ENCODE results near the gene ATP6V1E1. TPM values are rescaled to one million over a fixed set of nuclear protein-coding genes. Genes with fewer than 3 reads are reported as not detected.
A peak's percentile ranks its signal among the peaks of the same experiment; 100 is the strongest.

The ATP6V1E1 gene
- total and polyA plus RNA-seq, 7 donors: 122 to 263 (median 158) TPM

- H3K27me3 ChIP-seq (ENCODE audit: insufficient read depth in 3 of 3, low read length in 2 of 3): no peaks in the 10 kb centered on the region
- 47 to 68% (median 55%) methylated on average over 3 of the region's 3 CpGs for WGBS, 3 donors
- peak overlapping the region; percentile 93 for H3K27ac ChIP-seq
- DNase-seq (no peak), ATAC-seq (no peak)
- intact Hi-C loops (cut with DNase I): loop anchor here in 1 of 2 donors (10.0 kb wide), 1 partner anchor 74 kb away; no protein-coding TSS in a partner anchor
- TF ChIP-seq CTCF (IDR thresholded peaks at IDR 0.05): no peak
- H3K4me1 ChIP-seq: peaks cover 16% of the 10 kb centered on the region
- H3K4me3 ChIP-seq: no peak overlapping the region
- peaks cover 0 to 10% of the 10 kb centered on the region in 2 donors for H3K36me3 ChIP-seq (ENCODE audit: insufficient read depth in 1 of 2, low read depth in 1 of 2)
- H3K9me3 ChIP-seq: no peaks in the 10 kb centered on the region
Observed at GRCh38 chr22:17641269-17641668, 12.7 kb upstream of the ATP6V1E1 start.

DNA sequence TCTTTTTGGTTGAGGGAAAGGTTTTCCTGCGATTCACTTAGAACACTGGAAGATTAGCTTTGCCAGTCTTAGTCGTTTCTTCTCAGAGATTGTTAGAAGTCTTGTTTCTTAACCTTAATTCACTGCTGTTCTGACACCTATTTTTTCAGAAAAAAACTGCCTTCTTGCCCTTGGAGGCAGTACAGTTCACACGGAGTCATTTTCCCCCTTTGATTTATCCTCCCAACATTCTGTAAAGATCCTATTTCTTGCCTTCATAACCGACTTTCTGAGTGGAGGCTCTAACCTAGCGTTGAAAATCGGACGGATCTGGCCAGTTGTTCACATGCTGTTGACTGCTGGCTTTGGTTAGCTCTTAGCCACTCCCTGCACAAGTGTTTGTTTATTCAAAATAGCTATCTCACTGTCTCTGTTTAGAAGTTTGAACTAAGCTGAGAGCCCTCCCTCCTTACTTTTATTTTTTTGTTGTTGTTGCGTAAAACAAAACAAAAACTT lies 10.7 kb upstream of the ATP6V1E1 start:
- no peaks in the 10 kb centered on the region for H3K9me3 ChIP-seq
- intact Hi-C loops (cut with DNase I): no loop called here

GRCh38 chr22:17638432-17639246 lies 10.1 kb upstream of the ATP6V1E1 start, which contains the start of gene BCL2L13:
BCL2L13 (plus strand) TSS chr22:17638757; CDS start chr22:17655712, 16,955 bp downstream.
- DNase-seq (peak; percentile 93 to 97), ATAC-seq (peak; percentile 93 to 95 (median 94))
- intact Hi-C loops (cut with DNase I): no loop called here
- Histone ChIP-seq H3K9me3 (no peaks in the 10 kb centered on the region), H3K27ac (peak within 1 kb of the TSS; percentile 93), H3K27me3 (ENCODE audit: insufficient read depth in 3 of 3, low read length in 2 of 3) (no peaks in the 10 kb centered on the region), H3K4me3 (peak within 1 kb of the TSS; percentile 85), H3K4me1 (peaks cover 6% of the 10 kb centered on the region), H3K36me3 (ENCODE audit: insufficient read depth in 1 of 2, low read depth in 1 of 2) (no peaks in the 10 kb centered on the region)
- WGBS, 3 donors: 0% methylated on average over 70 of the region's 70 CpGs
- no peak for TF ChIP-seq CTCF (IDR thresholded peaks at IDR 0.05)

More for the DNA sequence above, 10.7 kb upstream of the ATP6V1E1 start:
- H3K27me3 ChIP-seq (ENCODE audit: insufficient read depth in 3 of 3, low read length in 2 of 3): no peaks in the 10 kb centered on the region
- H3K36me3 ChIP-seq (ENCODE audit: insufficient read depth in 1 of 2, low read depth in 1 of 2): no peaks in the 10 kb centered on the region
- ATAC-seq (peak; percentile 66 to 81 (median 74)), DNase-seq (no peak)
- TF ChIP-seq CTCF (IDR thresholded peaks at IDR 0.05): no peak
- H3K27ac ChIP-seq: peak overlapping the region; percentile 93
- WGBS, 3 donors: 2 to 3% (median 2%) methylated on average over 8 of the region's 8 CpGs
- peak overlapping the region; percentile 85 for H3K4me3 ChIP-seq
- H3K4me1 ChIP-seq: peaks cover 5% of the 10 kb centered on the region

DNA sequence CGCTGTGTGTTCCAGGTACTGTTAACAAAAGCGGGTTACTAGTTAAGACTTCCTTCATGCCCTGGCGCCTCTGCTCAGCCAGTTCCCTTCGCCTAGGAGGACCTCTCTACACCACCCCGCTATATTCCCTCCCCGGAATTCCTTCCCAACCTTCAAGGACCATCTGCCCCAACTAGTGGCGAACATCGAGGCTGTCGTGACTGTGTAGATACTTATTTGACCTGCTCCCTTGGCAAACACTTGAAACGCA lies 9.6 kb upstream of the ATP6V1E1 start:
- intact Hi-C loops (cut with DNase I): no loop called here
- peak; percentile 39 to 55 (median 46) for ATAC-seq
- Histone ChIP-seq H3K27ac (peak overlapping the region; percentile 93), H3K9me3 (no peaks in the 10 kb centered on the region), H3K4me1 (peaks cover 11% of the 10 kb centered on the region), H3K36me3 (ENCODE audit: insufficient read depth in 1 of 2, low read depth in 1 of 2) (no peaks in the 10 kb centered on the region), H3K4me3 (peak overlapping the region; percentile 85), H3K27me3 (ENCODE audit: insufficient read depth in 3 of 3, low read length in 2 of 3) (no peaks in the 10 kb centered on the region)
- 0 to 1% (median 0%) methylated on average over 10 of the region's 10 CpGs for WGBS, 3 donors
- TF ChIP-seq CTCF (IDR thresholded peaks at IDR 0.05): no peak
- DNase-seq: no peak

Data from psoas muscle (tissue), 8 donors.